ENCODE data around the gene RTN3. TPM values are rescaled to one million over a fixed set of nuclear protein-coding genes. Genes with fewer than 3 reads are reported as not detected.

RTN3 gene
- total and polyA plus RNA-seq, 4 donors, result 147 to 805 (median 547) TPM

DNA sequence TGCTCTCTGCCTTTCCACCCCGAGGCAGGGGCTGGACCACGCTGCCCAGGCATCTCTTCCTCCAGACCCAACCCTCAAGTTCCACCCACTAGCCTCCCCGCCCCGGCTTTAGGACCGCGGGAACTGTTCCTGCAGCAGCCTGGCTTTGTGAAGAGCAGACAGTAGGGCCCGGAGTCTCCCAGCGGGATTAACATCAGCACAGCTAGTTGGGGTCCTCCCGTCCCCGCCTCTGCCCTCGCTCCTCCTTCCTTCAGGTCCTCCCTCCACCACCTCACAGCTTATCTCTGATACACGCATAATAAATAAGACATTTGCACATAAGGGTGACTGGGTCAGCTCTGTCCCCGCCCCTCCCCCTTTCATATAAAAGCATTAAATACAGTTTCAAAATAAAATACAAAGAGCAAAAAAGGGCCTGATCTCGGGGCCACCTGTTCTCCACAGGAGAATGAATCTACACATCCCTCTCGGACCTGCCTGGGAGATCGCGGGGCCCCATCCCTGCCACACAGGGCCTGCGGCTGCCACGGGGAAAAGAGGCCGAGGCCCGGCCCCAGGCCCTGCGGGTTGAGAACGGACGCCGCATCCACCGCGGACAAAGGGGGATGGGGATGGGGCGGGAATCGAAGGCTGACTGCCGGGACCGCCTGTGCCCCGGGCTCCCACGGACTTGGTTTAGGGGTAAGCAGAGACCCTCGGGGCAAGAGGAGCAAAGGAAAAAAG is 80.8 kb downstream of the RTN3 start:
- WGBS (ENCODE audit: insufficient coverage), result 14% methylated on average over 29 of the region's 34 CpGs
- H3K4me1 ChIP-seq (ENCODE audit: control insufficient read depth, insufficient read depth, low read length), result peaks cover 55% of the 10 kb centered on the region
- H3K36me3 ChIP-seq (ENCODE audit: control insufficient read depth, insufficient read depth, low read length), result peaks cover 52% of the 10 kb centered on the region
- H3K27me3 ChIP-seq (ENCODE audit: control insufficient read depth, insufficient read depth, low read length), result no peaks in the 10 kb centered on the region
- H3K4me3 ChIP-seq (ENCODE audit: low read depth, low read length), result peak overlapping the region; percentile 21
- DNase-seq (ENCODE audit: low read depth in 4 of 6, low spot score in 6 of 6), result peak in 2 of 6 donors; percentile 80 to 92
- no peak overlapping the region for H3K27ac ChIP-seq (ENCODE audit: low read depth, low read length)
- no peaks in the 10 kb centered on the region for H3K9me3 ChIP-seq (ENCODE audit: control insufficient read depth, insufficient read depth, low read length)

DNA sequence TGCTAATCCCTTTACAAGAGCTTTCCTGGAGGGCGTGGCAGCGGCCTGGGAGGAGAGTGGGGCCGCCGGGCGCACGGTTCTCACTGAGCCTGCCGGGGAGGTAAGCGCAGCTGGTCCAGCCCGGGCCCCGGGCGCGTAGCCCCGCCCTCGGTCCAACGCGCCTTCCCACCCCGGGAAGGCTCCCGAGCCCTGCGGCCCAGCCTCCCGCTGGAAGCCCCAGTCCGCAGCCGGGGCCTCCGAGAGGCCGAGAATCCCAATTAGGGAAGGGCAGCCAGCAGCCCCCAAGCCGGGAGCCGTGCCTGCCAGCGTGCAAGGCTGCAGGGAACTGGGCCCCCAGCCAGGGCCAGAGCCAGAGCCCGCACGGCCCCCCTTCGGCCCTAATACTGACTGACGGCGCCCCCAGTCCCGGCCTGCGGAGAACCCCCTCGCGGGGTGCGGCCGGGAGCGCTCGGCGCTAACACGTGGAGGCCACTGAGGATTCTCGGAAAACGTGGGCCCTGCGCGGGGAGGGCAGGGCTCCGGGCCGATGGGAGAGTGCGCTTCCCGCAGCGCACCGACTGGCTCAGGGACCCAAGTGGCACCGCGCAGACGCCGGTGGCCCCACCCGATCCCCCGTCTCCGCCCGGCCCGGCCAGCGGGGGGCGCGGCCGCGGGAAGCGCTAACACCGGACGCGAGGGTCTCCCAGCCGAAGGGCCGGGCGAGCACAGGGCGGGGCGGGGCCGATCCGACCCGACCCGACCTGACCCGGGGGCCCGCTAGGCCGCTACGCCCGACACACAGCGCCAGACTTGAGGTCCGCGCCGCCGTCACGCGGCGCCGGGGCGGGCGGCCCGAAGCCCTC is 81.6 kb downstream of the RTN3 start:
- DNase-seq (ENCODE audit: low read depth in 4 of 6, low spot score in 6 of 6), result peak in 2 of 6 donors; percentile 77 to 88
- Histone ChIP-seq H3K4me1 (ENCODE audit: control insufficient read depth, insufficient read depth, low read length) (peaks cover 62% of the 10 kb centered on the region), H3K27me3 (ENCODE audit: control insufficient read depth, insufficient read depth, low read length) (no peaks in the 10 kb centered on the region), H3K9me3 (ENCODE audit: control insufficient read depth, insufficient read depth, low read length) (no peaks in the 10 kb centered on the region), H3K27ac (ENCODE audit: low read depth, low read length) (no peak overlapping the region), H3K36me3 (ENCODE audit: control insufficient read depth, insufficient read depth, low read length) (peaks cover 45% of the 10 kb centered on the region), H3K4me3 (ENCODE audit: low read depth, low read length) (peak overlapping the region; percentile 21)
- 6% methylated on average over 96 of the region's 96 CpGs for WGBS (ENCODE audit: insufficient coverage)

DNA sequence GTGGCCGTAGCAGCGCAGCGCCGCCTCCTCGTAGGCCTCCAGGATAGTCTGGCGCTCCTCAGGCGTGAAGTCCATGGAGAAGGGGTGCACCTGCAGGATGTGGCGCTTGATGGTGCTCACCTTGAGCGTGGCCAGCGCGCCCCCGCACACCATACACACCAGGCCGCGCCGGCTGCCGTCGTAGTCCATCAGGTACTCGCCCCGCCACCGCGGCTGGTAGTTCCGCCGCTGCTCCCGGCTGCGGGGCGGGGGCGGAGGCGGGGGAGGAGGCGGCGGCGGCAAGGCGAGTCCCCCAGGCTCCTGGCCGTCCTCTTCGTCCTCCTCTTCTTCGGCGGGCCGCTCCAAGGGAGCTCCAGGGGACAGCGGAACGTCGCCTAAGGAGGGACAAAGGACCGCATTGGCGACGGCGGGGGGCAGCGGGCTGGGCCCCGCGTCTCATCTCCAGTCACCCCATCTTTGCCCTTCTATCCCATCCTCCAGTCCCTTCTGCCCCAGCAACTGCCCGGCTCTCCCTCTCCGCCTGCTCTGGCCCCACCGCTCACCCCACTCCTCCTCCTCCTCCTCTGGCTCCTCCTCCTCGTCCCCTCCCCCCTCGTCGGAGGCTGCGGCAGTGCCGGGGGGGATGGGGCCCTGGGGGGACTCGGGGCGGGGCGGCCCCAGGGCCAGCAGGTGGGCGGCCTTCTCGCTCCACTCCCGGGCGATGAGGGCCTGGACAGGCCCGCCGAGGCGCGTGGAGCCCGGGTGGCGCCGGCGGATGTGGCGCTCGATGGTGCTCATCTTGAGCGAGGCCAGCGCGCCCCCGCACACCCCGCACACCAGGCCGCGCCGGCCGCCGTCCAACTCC is 82.4 kb downstream of the RTN3 start:
- no peaks in the 10 kb centered on the region for H3K9me3 ChIP-seq (ENCODE audit: control insufficient read depth, insufficient read depth, low read length)
- peaks cover 42% of the 10 kb centered on the region for H3K36me3 ChIP-seq (ENCODE audit: control insufficient read depth, insufficient read depth, low read length)
- no peaks in the 10 kb centered on the region for H3K27me3 ChIP-seq (ENCODE audit: control insufficient read depth, insufficient read depth, low read length)
- H3K27ac ChIP-seq (ENCODE audit: low read depth, low read length), result no peak overlapping the region
- peak in 2 of 6 donors; percentile 57 to 73 for DNase-seq (ENCODE audit: low read depth in 4 of 6, low spot score in 6 of 6)
- WGBS (ENCODE audit: insufficient coverage), result 24% methylated on average over 81 of the region's 82 CpGs
- no peak overlapping the region for H3K4me3 ChIP-seq (ENCODE audit: low read depth, low read length)
- H3K4me1 ChIP-seq (ENCODE audit: control insufficient read depth, insufficient read depth, low read length), result peaks cover 62% of the 10 kb centered on the region

DNA sequence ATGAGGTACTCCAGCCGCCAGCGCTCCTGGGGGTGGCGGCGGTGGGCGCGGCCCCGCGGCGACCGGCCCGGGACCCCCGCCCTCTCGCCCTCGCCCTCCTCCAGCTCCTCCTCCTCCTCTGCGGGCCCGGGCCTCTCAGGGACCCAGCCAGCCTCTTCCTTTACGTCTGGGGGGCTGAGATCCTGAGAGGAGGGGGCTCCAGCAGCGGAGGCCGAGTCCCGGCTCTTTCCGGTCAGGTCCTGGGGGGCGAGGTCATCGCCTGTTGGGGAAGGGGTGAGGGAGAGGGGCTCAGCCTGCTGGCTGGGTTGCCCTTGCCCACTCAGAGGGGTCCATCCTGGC is 83.0 kb downstream of the RTN3 start:
- no peak for DNase-seq (ENCODE audit: low read depth in 4 of 6, low spot score in 6 of 6)
- H3K36me3 ChIP-seq (ENCODE audit: control insufficient read depth, insufficient read depth, low read length), result peaks cover 41% of the 10 kb centered on the region
- H3K4me1 ChIP-seq (ENCODE audit: control insufficient read depth, insufficient read depth, low read length), result peaks cover 62% of the 10 kb centered on the region
- WGBS (ENCODE audit: insufficient coverage), result 73% methylated on average over 5 of the region's 23 CpGs
- H3K9me3 ChIP-seq (ENCODE audit: control insufficient read depth, insufficient read depth, low read length), result no peaks in the 10 kb centered on the region
- H3K27ac ChIP-seq (ENCODE audit: low read depth, low read length), result no peak overlapping the region
- H3K4me3 ChIP-seq (ENCODE audit: low read depth, low read length), result no peak overlapping the region
- no peaks in the 10 kb centered on the region for H3K27me3 ChIP-seq (ENCODE audit: control insufficient read depth, insufficient read depth, low read length)

DNA sequence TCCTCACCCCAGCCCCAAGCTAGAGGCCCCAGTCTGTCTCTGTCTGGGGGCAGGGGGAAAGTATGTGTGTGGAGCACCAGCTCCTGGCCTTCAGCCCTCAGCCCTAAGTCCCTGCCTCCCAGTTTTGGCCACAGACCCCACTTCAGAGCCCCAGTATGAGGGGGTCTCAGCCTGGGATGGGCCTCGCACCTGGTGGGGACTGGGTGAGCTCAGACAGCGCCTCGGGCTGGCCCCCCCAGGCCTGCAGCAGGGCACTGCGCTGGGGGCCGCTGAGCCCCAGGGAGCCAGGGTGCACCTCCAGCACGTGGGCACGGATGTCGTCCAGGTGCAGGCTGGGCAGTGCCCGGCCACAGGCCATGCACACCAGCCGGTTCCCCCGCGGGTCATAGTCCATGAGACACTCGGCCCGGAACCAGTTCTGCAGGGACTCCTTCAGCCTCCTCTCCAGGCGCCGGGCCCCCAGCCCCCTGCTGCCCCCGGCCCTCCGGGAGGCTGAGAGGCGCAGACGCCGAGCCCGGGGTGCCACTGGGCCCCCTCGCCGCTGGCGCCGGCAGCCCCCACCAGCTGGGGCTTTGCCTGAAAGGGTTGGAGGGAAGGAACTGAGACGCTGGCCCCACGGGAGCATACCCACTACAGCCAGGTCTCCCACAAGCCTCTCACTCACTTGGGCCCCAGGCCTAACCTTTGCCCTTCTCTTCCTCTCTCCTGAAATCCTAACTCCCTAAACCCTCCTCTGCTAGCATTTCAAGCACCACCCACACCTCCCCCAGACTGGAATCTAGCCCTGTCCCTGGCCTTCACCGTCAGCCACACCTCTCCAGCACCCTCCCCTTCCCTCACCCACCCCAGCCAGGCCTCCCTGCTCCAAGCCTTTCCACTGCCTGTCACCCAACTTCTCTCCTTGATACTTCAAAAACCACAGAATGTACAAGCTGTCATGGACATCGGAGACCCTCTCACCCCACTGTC is 83.7 kb downstream of the RTN3 start:
- Histone ChIP-seq H3K4me1 (ENCODE audit: control insufficient read depth, insufficient read depth, low read length) (peaks cover 68% of the 10 kb centered on the region), H3K27me3 (ENCODE audit: control insufficient read depth, insufficient read depth, low read length) (no peaks in the 10 kb centered on the region), H3K9me3 (ENCODE audit: control insufficient read depth, insufficient read depth, low read length) (no peaks in the 10 kb centered on the region), H3K27ac (ENCODE audit: low read depth, low read length) (no peak overlapping the region), H3K36me3 (ENCODE audit: control insufficient read depth, insufficient read depth, low read length) (peaks cover 39% of the 10 kb centered on the region), H3K4me3 (ENCODE audit: low read depth, low read length) (no peak overlapping the region)
- 75% methylated on average over 19 of the region's 30 CpGs for WGBS (ENCODE audit: insufficient coverage)
- peak in 1 of 6 donors; percentile 19 for DNase-seq (ENCODE audit: low read depth in 4 of 6, low spot score in 6 of 6)

DNA sequence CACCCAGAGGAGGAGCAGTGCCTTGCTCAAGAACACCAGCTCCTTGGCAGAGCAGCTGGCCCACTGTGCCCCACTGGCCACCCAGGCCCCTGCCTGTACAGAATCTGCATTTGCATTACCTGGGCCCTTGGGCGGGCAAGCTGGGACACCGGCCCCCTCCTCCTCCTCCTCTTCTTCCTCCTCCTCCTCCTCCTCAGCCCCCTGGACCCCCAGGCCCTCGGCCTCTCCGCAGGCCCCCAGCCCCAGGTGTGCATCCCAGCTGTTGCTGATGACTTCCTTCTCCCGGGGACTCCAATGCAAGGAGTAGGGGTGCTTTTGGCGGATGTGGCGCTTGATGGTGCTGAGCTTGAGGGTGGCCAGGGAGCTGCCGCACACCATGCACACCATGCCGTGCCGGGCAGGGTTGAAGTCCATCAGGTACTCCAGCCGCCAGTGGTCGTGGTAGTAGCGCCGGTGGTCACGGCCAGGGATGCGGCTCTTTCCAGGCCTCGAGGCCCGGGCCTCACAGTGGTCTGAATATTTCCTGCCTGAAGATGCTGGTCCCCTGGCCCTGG is 84.5 kb downstream of the RTN3 start:
- WGBS (ENCODE audit: insufficient coverage), result 65% methylated on average over 14 of the region's 18 CpGs
- DNase-seq (ENCODE audit: low read depth in 4 of 6, low spot score in 6 of 6), result no peak
- peaks cover 34% of the 10 kb centered on the region for H3K36me3 ChIP-seq (ENCODE audit: control insufficient read depth, insufficient read depth, low read length)
- no peaks in the 10 kb centered on the region for H3K9me3 ChIP-seq (ENCODE audit: control insufficient read depth, insufficient read depth, low read length)
- peaks cover 71% of the 10 kb centered on the region for H3K4me1 ChIP-seq (ENCODE audit: control insufficient read depth, insufficient read depth, low read length)
- no peaks in the 10 kb centered on the region for H3K27me3 ChIP-seq (ENCODE audit: control insufficient read depth, insufficient read depth, low read length)
- no peak overlapping the region for H3K27ac ChIP-seq (ENCODE audit: low read depth, low read length)
- no peak overlapping the region for H3K4me3 ChIP-seq (ENCODE audit: low read depth, low read length)

DNA sequence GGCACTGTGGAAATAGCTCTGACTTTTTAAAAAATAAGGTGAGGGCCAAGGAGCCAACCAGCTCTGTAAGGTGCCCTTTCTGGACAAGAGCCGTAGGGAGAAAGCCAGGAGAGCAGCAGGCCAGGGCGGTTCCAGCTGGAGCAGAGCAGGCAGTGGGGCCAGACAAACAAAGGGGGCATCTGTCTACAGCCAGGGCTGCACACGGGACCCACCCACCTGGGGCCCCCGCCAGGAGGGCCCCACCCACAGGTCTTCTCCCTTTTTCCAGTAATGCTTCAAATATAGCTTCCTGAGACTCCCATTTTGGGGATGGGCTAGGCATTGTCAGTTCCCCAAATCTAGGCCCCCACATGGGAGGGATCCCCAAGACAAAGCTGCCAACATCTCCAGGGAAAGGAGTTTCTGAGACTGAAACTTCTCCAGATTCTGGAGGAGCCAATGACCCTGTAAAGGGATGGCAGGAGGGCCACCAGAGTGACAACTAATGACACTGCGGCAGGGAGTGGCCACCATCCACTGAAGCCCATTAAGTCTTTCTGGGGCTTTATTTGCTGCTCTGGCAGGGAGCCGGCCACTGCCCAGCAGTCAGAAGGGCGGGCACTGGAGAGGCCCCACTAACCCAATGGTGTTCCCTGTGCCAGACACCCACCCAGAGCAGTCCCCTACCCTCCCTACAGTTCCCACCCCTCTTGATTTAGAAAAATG is 85.4 kb downstream of the RTN3 start:
- Histone ChIP-seq H3K9me3 (ENCODE audit: control insufficient read depth, insufficient read depth, low read length) (no peaks in the 10 kb centered on the region), H3K27me3 (ENCODE audit: control insufficient read depth, insufficient read depth, low read length) (no peaks in the 10 kb centered on the region), H3K27ac (ENCODE audit: low read depth, low read length) (peak overlapping the region; percentile 82), H3K36me3 (ENCODE audit: control insufficient read depth, insufficient read depth, low read length) (peaks cover 28% of the 10 kb centered on the region), H3K4me3 (ENCODE audit: low read depth, low read length) (peak overlapping the region; percentile 81), H3K4me1 (ENCODE audit: control insufficient read depth, insufficient read depth, low read length) (peaks cover 65% of the 10 kb centered on the region)
- WGBS (ENCODE audit: insufficient coverage), result 30% methylated on average over 5 of the region's 7 CpGs
- DNase-seq (ENCODE audit: low read depth in 4 of 6, low spot score in 6 of 6), result peak in 2 of 6 donors; percentile 40 to 62

DNA sequence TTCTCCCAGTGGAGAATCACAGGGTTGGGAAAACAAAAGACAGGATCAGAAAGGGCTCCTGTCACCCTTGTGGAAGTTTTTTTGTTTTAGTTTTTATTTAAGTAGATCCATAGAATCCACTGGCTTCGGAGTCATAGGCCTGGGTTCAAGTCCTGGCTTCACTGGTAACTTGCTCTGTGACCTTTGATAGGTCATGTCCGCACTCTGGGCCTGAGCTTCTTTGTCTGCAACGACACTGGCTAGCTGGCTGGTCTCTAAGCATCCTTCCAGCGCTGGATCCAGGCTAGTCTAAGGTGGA is 85.9 kb downstream of the RTN3 start:
- no peak for DNase-seq (ENCODE audit: low read depth in 4 of 6, low spot score in 6 of 6)
- Histone ChIP-seq H3K36me3 (ENCODE audit: control insufficient read depth, insufficient read depth, low read length) (peaks cover 25% of the 10 kb centered on the region), H3K9me3 (ENCODE audit: control insufficient read depth, insufficient read depth, low read length) (no peaks in the 10 kb centered on the region), H3K27me3 (ENCODE audit: control insufficient read depth, insufficient read depth, low read length) (no peaks in the 10 kb centered on the region), H3K27ac (ENCODE audit: low read depth, low read length) (peak overlapping the region; percentile 82), H3K4me3 (ENCODE audit: low read depth, low read length) (peak overlapping the region; percentile 81), H3K4me1 (ENCODE audit: control insufficient read depth, insufficient read depth, low read length) (peaks cover 59% of the 10 kb centered on the region)
- 3% methylated on average over 4 of the region's 4 CpGs for WGBS (ENCODE audit: insufficient coverage)

All from spinal cord (tissue), 10 donors.